ENCODE results near the gene DSP.

Gene DSP

DNA sequence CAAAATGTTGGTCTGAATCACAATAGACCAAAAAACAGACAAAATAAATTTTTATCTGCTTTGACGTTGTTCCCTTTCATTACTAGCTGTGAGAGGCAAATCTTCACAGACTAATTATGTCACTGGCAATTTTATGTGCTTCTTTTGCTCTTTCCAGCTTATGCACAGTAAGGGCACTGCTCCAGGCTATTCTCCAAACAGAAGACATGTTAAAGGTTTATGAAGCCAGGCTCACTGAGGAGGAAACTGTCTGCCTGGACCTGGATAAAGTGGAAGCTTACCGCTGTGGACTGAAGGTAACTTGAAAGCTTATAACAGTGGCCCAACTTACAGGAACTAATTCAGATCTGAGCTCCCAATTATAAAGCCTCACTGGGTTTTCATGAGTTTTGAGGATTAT lies 33.0 kb downstream of the DSP start:
- Histone ChIP-seq H3K27ac (ENCODE audit: low read depth, low read length) (no peak overlapping the region), H3K4me3 (ENCODE audit: low read length) (no peak overlapping the region), H3K36me3 (ENCODE audit: control insufficient read depth, insufficient read depth, low read length) (peaks cover 6% of the 10 kb centered on the region)

DNA sequence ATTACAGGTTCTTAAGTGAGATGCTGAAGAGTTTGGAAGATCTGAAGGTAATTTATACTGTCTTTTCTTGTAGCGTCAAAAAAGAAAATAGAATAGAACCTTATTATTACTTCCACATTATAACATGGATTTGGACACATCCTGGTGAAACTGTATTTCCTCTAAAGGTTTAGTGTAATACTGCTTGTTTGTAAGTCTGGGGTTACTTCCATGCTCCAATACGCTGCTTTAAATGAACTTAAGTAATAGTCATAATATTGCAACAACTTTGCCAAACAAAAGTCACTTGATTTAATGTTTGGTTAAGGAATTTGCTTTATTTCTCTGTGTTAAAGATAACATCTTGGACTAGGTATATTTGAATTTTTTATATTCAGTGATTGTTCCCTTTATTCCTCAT lies 37.0 kb downstream of the DSP start:
- Histone ChIP-seq H3K9ac (ENCODE audit: low read length) (no peak overlapping the region), H3K27ac (ENCODE audit: low read depth, low read length) (no peak overlapping the region), H3K27me3 (ENCODE audit: control insufficient read depth, insufficient read depth, low read length) (no peaks in the 10 kb centered on the region), H3K4me1 (ENCODE audit: control insufficient read depth, insufficient read depth, low read length) (no peaks in the 10 kb centered on the region), H3K4me3 (ENCODE audit: low read length) (no peak overlapping the region), H3K36me3 (ENCODE audit: control insufficient read depth, insufficient read depth, low read length) (no peaks in the 10 kb centered on the region)

More for the DNA sequence above, 33.0 kb downstream of the DSP start:
- Histone ChIP-seq H3K9ac (ENCODE audit: low read length) (no peak overlapping the region), H3K4me1 (ENCODE audit: control insufficient read depth, insufficient read depth, low read length) (no peaks in the 10 kb centered on the region), H3K27me3 (ENCODE audit: control insufficient read depth, insufficient read depth, low read length) (no peaks in the 10 kb centered on the region)

DNA sequence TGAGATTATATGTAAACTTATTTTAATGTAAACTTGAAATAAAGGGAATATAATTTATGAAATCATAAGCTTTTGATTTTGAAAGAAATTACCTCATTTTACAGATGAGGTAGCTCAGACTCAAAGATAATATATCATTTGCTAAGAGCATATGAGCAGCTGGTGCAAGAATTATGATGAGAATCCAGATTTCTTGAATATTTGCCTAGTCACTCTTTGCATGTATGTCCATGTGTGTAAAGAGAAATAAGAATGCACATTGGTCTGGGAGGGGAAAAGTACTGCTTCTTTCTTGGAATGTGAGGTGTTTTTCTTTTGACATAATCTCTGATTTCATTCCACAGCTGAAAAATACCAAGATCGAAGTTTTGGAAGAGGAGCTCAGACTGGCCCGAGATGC lies 37.5 kb downstream of the DSP start:
- H3K27ac ChIP-seq (ENCODE audit: low read depth, low read length) = no peak overlapping the region
- H3K27me3 ChIP-seq (ENCODE audit: control insufficient read depth, insufficient read depth, low read length) = no peaks in the 10 kb centered on the region
- no peaks in the 10 kb centered on the region for H3K4me1 ChIP-seq (ENCODE audit: control insufficient read depth, insufficient read depth, low read length)
- no peaks in the 10 kb centered on the region for H3K36me3 ChIP-seq (ENCODE audit: control insufficient read depth, insufficient read depth, low read length)
- no peak overlapping the region for H3K4me3 ChIP-seq (ENCODE audit: low read length)
- no peak overlapping the region for H3K9ac ChIP-seq (ENCODE audit: low read length)

DNA sequence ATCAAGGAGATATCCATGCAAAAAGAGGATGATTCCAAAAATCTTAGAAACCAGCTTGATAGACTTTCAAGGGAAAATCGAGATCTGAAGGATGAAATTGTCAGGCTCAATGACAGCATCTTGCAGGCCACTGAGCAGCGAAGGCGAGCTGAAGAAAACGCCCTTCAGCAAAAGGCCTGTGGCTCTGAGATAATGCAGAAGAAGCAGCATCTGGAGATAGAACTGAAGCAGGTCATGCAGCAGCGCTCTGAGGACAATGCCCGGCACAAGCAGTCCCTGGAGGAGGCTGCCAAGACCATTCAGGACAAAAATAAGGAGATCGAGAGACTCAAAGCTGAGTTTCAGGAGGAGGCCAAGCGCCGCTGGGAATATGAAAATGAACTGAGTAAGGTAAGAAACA lies 38.4 kb downstream of the DSP start:
- Histone ChIP-seq H3K4me1 (ENCODE audit: control insufficient read depth, insufficient read depth, low read length) (no peaks in the 10 kb centered on the region), H3K27me3 (ENCODE audit: control insufficient read depth, insufficient read depth, low read length) (no peaks in the 10 kb centered on the region), H3K36me3 (ENCODE audit: control insufficient read depth, insufficient read depth, low read length) (no peaks in the 10 kb centered on the region), H3K9ac (ENCODE audit: low read length) (no peak overlapping the region), H3K4me3 (ENCODE audit: low read length) (no peak overlapping the region), H3K27ac (ENCODE audit: low read depth, low read length) (no peak overlapping the region)

DNA sequence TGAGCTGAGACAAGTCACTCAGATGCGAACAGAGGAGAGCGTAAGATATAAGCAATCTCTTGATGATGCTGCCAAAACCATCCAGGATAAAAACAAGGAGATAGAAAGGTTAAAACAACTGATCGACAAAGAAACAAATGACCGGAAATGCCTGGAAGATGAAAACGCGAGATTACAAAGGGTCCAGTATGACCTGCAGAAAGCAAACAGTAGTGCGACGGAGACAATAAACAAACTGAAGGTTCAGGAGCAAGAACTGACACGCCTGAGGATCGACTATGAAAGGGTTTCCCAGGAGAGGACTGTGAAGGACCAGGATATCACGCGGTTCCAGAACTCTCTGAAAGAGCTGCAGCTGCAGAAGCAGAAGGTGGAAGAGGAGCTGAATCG lies 39.1 kb downstream of the DSP start:
- H3K27me3 ChIP-seq (ENCODE audit: control insufficient read depth, insufficient read depth, low read length) = no peaks in the 10 kb centered on the region
- H3K4me3 ChIP-seq (ENCODE audit: low read length) = no peak overlapping the region
- no peak overlapping the region for H3K9ac ChIP-seq (ENCODE audit: low read length)
- no peaks in the 10 kb centered on the region for H3K36me3 ChIP-seq (ENCODE audit: control insufficient read depth, insufficient read depth, low read length)
- H3K4me1 ChIP-seq (ENCODE audit: control insufficient read depth, insufficient read depth, low read length) = no peaks in the 10 kb centered on the region
- H3K27ac ChIP-seq (ENCODE audit: low read depth, low read length) = no peak overlapping the region

DNA sequence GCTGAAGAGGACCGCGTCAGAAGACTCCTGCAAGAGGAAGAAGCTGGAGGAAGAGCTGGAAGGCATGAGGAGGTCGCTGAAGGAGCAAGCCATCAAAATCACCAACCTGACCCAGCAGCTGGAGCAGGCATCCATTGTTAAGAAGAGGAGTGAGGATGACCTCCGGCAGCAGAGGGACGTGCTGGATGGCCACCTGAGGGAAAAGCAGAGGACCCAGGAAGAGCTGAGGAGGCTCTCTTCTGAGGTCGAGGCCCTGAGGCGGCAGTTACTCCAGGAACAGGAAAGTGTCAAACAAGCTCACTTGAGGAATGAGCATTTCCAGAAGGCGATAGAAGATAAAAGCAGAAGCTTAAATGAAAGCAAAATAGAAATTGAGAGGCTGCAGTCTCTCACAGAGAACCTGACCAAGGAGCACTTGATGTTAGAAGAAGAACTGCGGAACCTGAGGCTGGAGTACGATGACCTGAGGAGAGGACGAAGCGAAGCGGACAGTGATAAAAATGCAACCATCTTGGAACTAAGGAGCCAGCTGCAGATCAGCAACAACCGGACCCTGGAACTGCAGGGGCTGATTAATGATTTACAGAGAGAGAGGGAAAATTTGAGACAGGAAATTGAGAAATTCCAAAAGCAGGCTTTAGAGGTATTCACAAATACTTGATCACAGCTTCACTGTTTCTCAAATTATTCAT lies 39.6 kb downstream of the DSP start:
- no peaks in the 10 kb centered on the region for H3K27me3 ChIP-seq (ENCODE audit: control insufficient read depth, insufficient read depth, low read length)
- no peak overlapping the region for H3K27ac ChIP-seq (ENCODE audit: low read depth, low read length)
- no peaks in the 10 kb centered on the region for H3K4me1 ChIP-seq (ENCODE audit: control insufficient read depth, insufficient read depth, low read length)
- H3K9ac ChIP-seq (ENCODE audit: low read length) = no peak overlapping the region
- H3K36me3 ChIP-seq (ENCODE audit: control insufficient read depth, insufficient read depth, low read length) = no peaks in the 10 kb centered on the region
- H3K4me3 ChIP-seq (ENCODE audit: low read length) = no peak overlapping the region

DNA sequence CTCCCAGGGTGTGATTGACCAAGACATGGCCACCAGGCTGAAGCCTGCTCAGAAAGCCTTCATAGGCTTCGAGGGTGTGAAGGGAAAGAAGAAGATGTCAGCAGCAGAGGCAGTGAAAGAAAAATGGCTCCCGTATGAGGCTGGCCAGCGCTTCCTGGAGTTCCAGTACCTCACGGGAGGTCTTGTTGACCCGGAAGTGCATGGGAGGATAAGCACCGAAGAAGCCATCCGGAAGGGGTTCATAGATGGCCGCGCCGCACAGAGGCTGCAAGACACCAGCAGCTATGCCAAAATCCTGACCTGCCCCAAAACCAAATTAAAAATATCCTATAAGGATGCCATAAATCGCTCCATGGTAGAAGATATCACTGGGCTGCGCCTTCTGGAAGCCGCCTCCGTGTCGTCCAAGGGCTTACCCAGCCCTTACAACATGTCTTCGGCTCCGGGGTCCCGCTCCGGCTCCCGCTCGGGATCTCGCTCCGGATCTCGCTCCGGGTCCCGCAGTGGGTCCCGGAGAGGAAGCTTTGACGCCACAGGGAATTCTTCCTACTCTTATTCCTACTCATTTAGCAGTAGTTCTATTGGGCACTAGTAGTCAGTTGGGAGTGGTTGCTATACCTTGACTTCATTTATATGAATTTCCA lies 43.9 kb downstream of the DSP start:
- no peaks in the 10 kb centered on the region for H3K27me3 ChIP-seq (ENCODE audit: control insufficient read depth, insufficient read depth, low read length)
- no peak overlapping the region for H3K9ac ChIP-seq (ENCODE audit: low read length)
- no peak overlapping the region for H3K27ac ChIP-seq (ENCODE audit: low read depth, low read length)
- H3K4me3 ChIP-seq (ENCODE audit: low read length) = no peak overlapping the region
- H3K4me1 ChIP-seq (ENCODE audit: control insufficient read depth, insufficient read depth, low read length) = peaks cover 5% of the 10 kb centered on the region
- no peaks in the 10 kb centered on the region for H3K36me3 ChIP-seq (ENCODE audit: control insufficient read depth, insufficient read depth, low read length)

DNA sequence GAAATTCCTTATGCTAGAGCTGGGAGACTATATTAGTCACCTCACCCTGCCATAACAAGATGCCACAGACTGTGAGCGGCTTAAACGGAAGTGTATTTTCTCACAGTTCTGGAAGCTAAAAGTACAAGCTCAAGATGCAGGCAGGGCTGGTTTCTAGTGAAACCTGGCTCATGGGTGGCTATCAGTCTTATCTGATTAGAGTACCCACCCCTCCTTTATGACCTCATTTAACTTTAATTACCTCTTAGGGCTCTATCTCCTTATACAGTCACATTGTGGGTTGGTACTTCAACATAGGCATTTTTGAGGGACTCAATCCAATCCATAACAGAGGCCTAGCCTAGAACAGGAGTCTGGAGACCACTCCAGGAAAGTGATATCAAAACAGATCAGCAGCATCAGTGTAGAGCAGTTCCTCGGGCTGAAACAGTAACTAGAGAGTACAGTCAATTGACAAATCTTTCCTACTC lies 46.2 kb downstream of the DSP start:
- H3K27me3 ChIP-seq (ENCODE audit: control insufficient read depth, insufficient read depth, low read length) = no peaks in the 10 kb centered on the region
- H3K36me3 ChIP-seq (ENCODE audit: control insufficient read depth, insufficient read depth, low read length) = no peaks in the 10 kb centered on the region
- no peak overlapping the region for H3K27ac ChIP-seq (ENCODE audit: low read depth, low read length)

DNA sequence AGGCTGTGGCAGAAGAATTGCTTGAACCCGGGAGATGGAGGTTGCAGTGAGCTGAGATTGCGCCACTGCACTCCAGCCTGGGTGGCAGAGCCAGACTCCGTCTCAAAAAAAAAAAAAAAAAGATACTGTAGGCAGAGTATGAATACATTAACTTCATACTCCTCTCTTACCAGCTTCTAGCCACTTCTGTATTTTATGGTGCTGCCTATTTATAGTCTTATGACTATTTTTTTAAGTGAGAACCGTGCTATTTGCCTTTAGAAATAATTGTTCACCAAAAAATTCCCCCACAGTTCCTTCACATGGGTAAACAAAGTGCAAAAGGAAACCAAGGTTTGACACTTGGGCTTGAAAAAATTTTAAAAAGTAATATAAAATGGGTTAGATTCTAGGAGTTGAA lies 47.0 kb downstream of the DSP start:
- peaks cover 12% of the 10 kb centered on the region for H3K4me1 ChIP-seq (ENCODE audit: control insufficient read depth, insufficient read depth, low read length)
- H3K9ac ChIP-seq (ENCODE audit: low read length) = no peak overlapping the region
- no peaks in the 10 kb centered on the region for H3K27me3 ChIP-seq (ENCODE audit: control insufficient read depth, insufficient read depth, low read length)
- H3K36me3 ChIP-seq (ENCODE audit: control insufficient read depth, insufficient read depth, low read length) = no peaks in the 10 kb centered on the region
- H3K27ac ChIP-seq (ENCODE audit: low read depth, low read length) = no peak overlapping the region
- H3K4me3 ChIP-seq (ENCODE audit: low read length) = no peak overlapping the region

More for the DNA sequence above, 46.2 kb downstream of the DSP start:
- Histone ChIP-seq H3K4me3 (ENCODE audit: low read length) (no peak overlapping the region), H3K9ac (ENCODE audit: low read length) (no peak overlapping the region), H3K4me1 (ENCODE audit: control insufficient read depth, insufficient read depth, low read length) (peaks cover 12% of the 10 kb centered on the region)

DNA sequence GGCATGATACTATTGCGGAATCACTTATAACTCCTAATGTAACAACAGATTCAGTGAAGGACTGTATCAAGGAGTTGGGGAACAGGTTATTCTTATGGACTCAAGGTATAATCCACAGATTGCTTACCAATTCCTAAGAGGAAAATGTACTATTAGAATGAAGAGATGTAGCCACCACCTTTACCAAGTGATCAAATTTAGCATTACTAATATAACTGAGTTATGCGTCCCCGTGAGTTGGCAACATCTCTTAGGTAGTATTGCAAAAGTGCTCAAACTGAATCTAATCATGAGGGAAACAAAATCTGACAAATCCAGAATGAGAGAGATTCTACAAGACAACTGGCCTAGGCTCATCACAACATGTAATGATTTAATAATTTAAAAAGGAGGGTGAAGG lies 47.8 kb downstream of the DSP start:
- Histone ChIP-seq H3K4me1 (ENCODE audit: control insufficient read depth, insufficient read depth, low read length) (peaks cover 12% of the 10 kb centered on the region), H3K36me3 (ENCODE audit: control insufficient read depth, insufficient read depth, low read length) (no peaks in the 10 kb centered on the region), H3K27ac (ENCODE audit: low read depth, low read length) (no peak overlapping the region), H3K27me3 (ENCODE audit: control insufficient read depth, insufficient read depth, low read length) (no peaks in the 10 kb centered on the region), H3K9ac (ENCODE audit: low read length) (no peak overlapping the region), H3K4me3 (ENCODE audit: low read length) (peak overlapping the region; percentile 95)

DNA sequence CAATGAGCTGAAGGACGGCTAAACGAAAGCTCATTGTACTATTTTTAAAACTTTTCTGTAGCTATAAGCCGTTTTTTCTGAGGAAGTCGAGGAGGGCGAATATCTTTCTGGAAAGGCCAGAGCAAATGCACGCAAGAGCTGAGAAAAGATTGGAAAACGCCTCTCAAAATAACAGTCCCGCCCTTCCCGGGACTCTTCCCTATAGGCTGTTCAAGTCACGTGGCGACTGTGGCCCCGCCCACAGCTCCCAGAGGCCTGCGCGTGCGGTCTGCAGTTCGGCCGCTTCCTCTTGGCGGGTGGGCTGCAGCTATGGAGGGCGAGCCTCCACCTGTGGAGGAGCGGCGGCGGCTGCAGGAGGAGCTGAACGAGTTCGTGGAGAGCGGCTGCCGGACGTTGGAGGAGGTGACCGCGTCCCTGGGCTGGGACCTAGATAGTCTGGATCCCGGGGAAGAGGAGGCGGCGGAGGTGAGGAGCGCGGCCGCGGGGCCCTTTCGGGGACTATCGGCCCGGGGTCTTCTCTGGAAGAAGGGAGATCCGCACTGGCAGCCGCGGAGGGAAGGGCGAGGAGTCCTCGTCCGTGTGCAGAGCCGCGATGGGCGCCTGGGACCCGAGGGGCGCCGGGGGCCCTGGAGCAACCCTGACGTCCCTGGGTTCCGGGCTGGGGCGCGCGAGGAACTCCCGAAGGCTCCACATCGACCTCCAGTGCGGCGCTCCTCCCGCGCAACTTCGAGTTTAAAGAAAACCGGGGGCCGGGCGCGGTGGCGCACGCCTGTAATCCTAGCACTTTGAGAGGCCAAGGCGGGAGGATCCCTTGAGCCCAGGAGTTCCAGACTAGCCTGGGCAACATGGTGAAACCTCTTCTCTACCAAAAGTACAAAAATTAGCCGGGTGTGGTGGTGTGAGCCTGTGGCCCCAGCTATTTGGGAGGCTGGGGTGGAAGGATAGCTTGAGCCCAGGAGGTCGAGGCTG lies 48.8 kb downstream of the DSP start, which contains the start of gene SNRNP48:
TSS of gene SNRNP48 (plus strand) at position 250 of the 969 bp plus-strand sequence. CDS start at position 310, 60 bp downstream.
- peaks cover 12% of the 10 kb centered on the region for H3K4me1 ChIP-seq (ENCODE audit: control insufficient read depth, insufficient read depth, low read length)

DNA sequence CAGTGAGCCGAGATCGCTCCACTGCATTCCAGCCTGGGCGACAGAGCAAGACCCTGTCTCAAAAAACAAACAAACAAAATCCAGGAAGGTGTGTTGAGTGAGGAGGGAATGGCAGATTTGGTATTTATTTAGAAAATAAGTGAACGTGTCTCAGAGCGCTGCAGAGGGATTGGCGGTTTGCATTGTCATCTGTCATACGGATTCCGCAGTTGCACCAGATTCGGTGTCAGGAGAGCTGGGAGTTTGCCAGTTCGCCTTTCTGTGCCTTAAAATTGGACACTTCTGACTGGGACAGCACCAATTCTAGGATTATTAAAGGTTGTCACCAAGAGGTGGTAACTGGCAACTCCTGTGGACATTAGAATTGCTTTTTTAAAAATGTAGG lies 49.4 kb downstream of the DSP start:
- H3K4me1 ChIP-seq (ENCODE audit: control insufficient read depth, insufficient read depth, low read length) = peaks cover 12% of the 10 kb centered on the region
- no peaks in the 10 kb centered on the region for H3K27me3 ChIP-seq (ENCODE audit: control insufficient read depth, insufficient read depth, low read length)
- peaks cover 7% of the 10 kb centered on the region for H3K36me3 ChIP-seq (ENCODE audit: control insufficient read depth, insufficient read depth, low read length)
- no peak overlapping the region for H3K27ac ChIP-seq (ENCODE audit: low read depth, low read length)
- peak overlapping the region; percentile 95 for H3K4me3 ChIP-seq (ENCODE audit: low read length)
- peak overlapping the region; percentile 68 for H3K9ac ChIP-seq (ENCODE audit: low read length)

More for the DNA sequence above, 48.8 kb downstream of the DSP start, which contains the start of gene SNRNP48:
- H3K27ac ChIP-seq (ENCODE audit: low read depth, low read length) = peak within 1 kb of the TSS; percentile 66
- H3K27me3 ChIP-seq (ENCODE audit: control insufficient read depth, insufficient read depth, low read length) = no peaks in the 10 kb centered on the region
- H3K9ac ChIP-seq (ENCODE audit: low read length) = peak within 1 kb of the TSS; percentile 68
- peak within 1 kb of the TSS; percentile 95 for H3K4me3 ChIP-seq (ENCODE audit: low read length)
- H3K36me3 ChIP-seq (ENCODE audit: control insufficient read depth, insufficient read depth, low read length) = peaks cover 7% of the 10 kb centered on the region

Measured in rectal smooth muscle tissue (tissue), 1 donor.